ENCODE results near the gene MTIF3.

The MTIF3 gene

GRCh38 chr13:27476943-27477703 lies 26.8 kb upstream of the MTIF3 start:
- Mint-ChIP-seq H3K4me3 (no peak overlapping the region), H3K4me1 (no peaks in the 10 kb centered on the region), H3K9me3 (peaks cover under 1% of the 10 kb centered on the region), H3K36me3 (ENCODE audit: low read depth) (no peaks in the 10 kb centered on the region), H3K27me3 (ENCODE audit: low read depth) (peaks cover 26% of the 10 kb centered on the region), H3K27ac (no peak overlapping the region)
- no peak for TF ChIP-seq CTCF (IDR thresholded peaks at IDR 0.05; ENCODE audit: unreplicated experiment in 3 of 3)

- Mint-ChIP-seq H3K36me3 (ENCODE audit: low read depth) (no peaks in the 10 kb centered on the region), H3K27me3 (ENCODE audit: low read depth) (peaks cover 18% of the 10 kb centered on the region), H3K4me1 (no peaks in the 10 kb centered on the region), H3K27ac (no peak overlapping the region), H3K4me3 (no peak overlapping the region), H3K9me3 (no peaks in the 10 kb centered on the region)
- TF ChIP-seq CTCF (IDR thresholded peaks at IDR 0.05; ENCODE audit: unreplicated experiment in 3 of 3): no peak
Measured at GRCh38 chr13:27474751-27475268, 24.4 kb upstream of the MTIF3 start.

GRCh38 chr13:27472941-27473340 lies 22.6 kb upstream of the MTIF3 start:
- Mint-ChIP-seq H3K36me3 (ENCODE audit: low read depth) (no peaks in the 10 kb centered on the region), H3K9me3 (no peaks in the 10 kb centered on the region), H3K4me1 (no peaks in the 10 kb centered on the region), H3K27ac (no peak overlapping the region), H3K4me3 (no peak overlapping the region), H3K27me3 (ENCODE audit: low read depth) (peaks cover 18% of the 10 kb centered on the region)
- no peak for TF ChIP-seq CTCF (IDR thresholded peaks at IDR 0.05; ENCODE audit: unreplicated experiment in 3 of 3)

- Mint-ChIP-seq H3K27ac (no peak overlapping the region), H3K9me3 (no peaks in the 10 kb centered on the region), H3K4me1 (no peaks in the 10 kb centered on the region), H3K4me3 (no peak overlapping the region), H3K27me3 (ENCODE audit: low read depth) (peaks cover 18% of the 10 kb centered on the region), H3K36me3 (ENCODE audit: low read depth) (no peaks in the 10 kb centered on the region)
- TF ChIP-seq CTCF (IDR thresholded peaks at IDR 0.05; ENCODE audit: unreplicated experiment in 3 of 3): no peak
Measured at GRCh38 chr13:27472441-27472840, 22.1 kb upstream of the MTIF3 start.

- Mint-ChIP-seq H3K27me3 (ENCODE audit: low read depth) (peaks cover 9% of the 10 kb centered on the region), H3K4me3 (no peak overlapping the region), H3K36me3 (ENCODE audit: low read depth) (no peaks in the 10 kb centered on the region), H3K27ac (no peak overlapping the region), H3K4me1 (no peaks in the 10 kb centered on the region), H3K9me3 (no peaks in the 10 kb centered on the region)
- TF ChIP-seq CTCF (IDR thresholded peaks at IDR 0.05; ENCODE audit: unreplicated experiment in 3 of 3): no peak
Measured at GRCh38 chr13:27470075-27470820, 19.9 kb upstream of the MTIF3 start.
